Measurements from ENCODE around the gene TSPAN15.

Gene TSPAN15

GRCh38 chr10:69409176-69409495 lies 42.1 kb upstream of the TSPAN15 start:
- TF ChIP-seq LEF1 (IDR thresholded peaks at IDR 0.05; ENCODE audit: borderline replicate concordance), result no peak
- TF ChIP-seq L3MBTL2 (conservative IDR thresholded peaks at IDR 0.05), result peak; percentile 17
- no peak for TF ChIP-seq ZNF384 (IDR thresholded peaks at IDR 0.05)
- no peak for TF ChIP-seq FOXA1 (IDR thresholded peaks at IDR 0.05)
- CTCF ChIA-PET, result interaction anchor here (1.0 to 3.0 kb wide), 5 partner anchors 11 to 228 kb away, joined by 3 to 13 read pairs (median 6); no protein-coding TSS in a partner anchor
- no peak for DNase-seq (ENCODE audit: extremely low spot score)
- POLR2A ChIA-PET, result interaction anchor here (1.4 kb wide), 1 partner anchor 94 kb away, joined by 4 read pairs; no protein-coding TSS in a partner anchor

DNA sequence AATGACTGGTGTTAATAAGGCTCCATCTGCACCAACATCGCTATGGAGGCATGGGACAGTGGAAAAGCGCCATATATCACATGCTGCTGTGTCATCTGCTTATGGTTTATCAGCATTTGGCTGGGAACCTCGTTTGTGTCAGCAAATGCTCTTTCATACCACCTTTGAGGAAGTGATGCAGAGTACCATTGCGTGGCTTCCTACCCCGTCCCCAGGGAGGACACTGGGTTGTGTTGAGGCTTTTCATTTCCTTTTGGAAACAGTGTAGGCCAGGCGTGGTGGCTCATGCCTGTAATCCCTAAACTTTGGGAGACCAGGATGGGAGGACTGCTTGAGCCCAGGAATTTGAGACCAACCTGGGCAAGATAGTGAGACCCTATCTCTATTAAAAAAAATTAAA lies 41.3 kb upstream of the TSPAN15 start:
- TF ChIP-seq SUZ12 (IDR thresholded peaks at IDR 0.05) (no peak), PKNOX1 (IDR thresholded peaks at IDR 0.05) (no peak)
- no peak for DNase-seq (ENCODE audit: extremely low spot score)
- POLR2A ChIA-PET, result no interaction called here
- CTCF ChIA-PET, result interaction anchor here (0.6 to 1.5 kb wide), 2 partner anchors 164 to 171 kb away, joined by 3 read pairs; no protein-coding TSS in a partner anchor

DNA sequence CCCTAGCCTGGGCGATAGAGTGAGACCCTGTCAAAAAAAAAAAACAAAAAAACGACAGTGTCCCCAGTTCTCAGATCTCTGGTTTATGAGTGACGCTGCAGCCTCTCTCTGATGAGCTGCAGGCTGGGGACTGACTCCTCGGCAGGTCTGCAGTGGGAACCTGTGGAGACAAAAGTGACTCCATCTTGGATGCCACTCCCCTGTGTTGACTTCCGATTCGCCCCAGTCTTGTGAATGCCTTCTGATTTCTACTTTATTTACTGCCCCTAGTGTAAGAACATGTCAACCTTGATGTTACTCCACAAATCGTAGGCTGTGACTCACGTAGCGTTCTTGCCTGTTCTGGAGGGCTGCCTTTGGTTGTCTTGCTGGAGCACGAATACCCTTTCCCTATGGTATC lies 40.8 kb upstream of the TSPAN15 start:
- POLR2A ChIA-PET, result no interaction called here
- CTCF ChIA-PET, result interaction anchor here (0.6 to 1.5 kb wide), 2 partner anchors 164 to 172 kb away, joined by 3 read pairs; no protein-coding TSS in a partner anchor
- TF ChIP-seq ELF4 (IDR thresholded peaks at IDR 0.05) (no peak), TARDBP (IDR thresholded peaks at IDR 0.05) (no peak), PKNOX1 (IDR thresholded peaks at IDR 0.05) (no peak), HDGF (IDR thresholded peaks at IDR 0.05; ENCODE audit: borderline replicate concordance) (no peak), SP1 (IDR thresholded peaks at IDR 0.05) (no peak), SUZ12 (IDR thresholded peaks at IDR 0.05) (no peak), FOXA1 (IDR thresholded peaks at IDR 0.05) (no peak), CTBP1 (IDR thresholded peaks at IDR 0.05; ENCODE audit: borderline replicate concordance) (no peak), LEF1 (IDR thresholded peaks at IDR 0.05; ENCODE audit: borderline replicate concordance) (no peak), BHLHE40 (IDR thresholded peaks at IDR 0.05; ENCODE audit: borderline replicate concordance) (no peak), NFRKB (IDR thresholded peaks at IDR 0.05) (no peak), FOXM1 (IDR thresholded peaks at IDR 0.05; ENCODE audit: borderline replicate concordance) (no peak), ZNF384 (IDR thresholded peaks at IDR 0.05) (no peak), FOXK2 (IDR thresholded peaks at IDR 0.05) (no peak)
- DNase-seq (ENCODE audit: extremely low spot score), result no peak

- DNase-seq (ENCODE audit: extremely low spot score), result no peak
- TF ChIP-seq PKNOX1 (IDR thresholded peaks at IDR 0.05) (no peak), L3MBTL2 (conservative IDR thresholded peaks at IDR 0.05) (no peak), CTBP1 (IDR thresholded peaks at IDR 0.05; ENCODE audit: borderline replicate concordance) (no peak), HDGF (IDR thresholded peaks at IDR 0.05; ENCODE audit: borderline replicate concordance) (no peak), NFRKB (IDR thresholded peaks at IDR 0.05) (no peak), SUZ12 (IDR thresholded peaks at IDR 0.05) (no peak), FOXA1 (IDR thresholded peaks at IDR 0.05) (no peak)
- POLR2A ChIA-PET, result no interaction called here
- CTCF ChIA-PET, result interaction anchor here (1.3 kb wide), 1 partner anchor 104 kb away, joined by 4 read pairs; no protein-coding TSS in a partner anchor
These were observed 39.8 kb upstream of the TSPAN15 start for GRCh38 chr10:69411476-69411875.

- ChIA-PET POLR2A (no interaction called here), CTCF (interaction anchor here (1.2 to 1.3 kb wide), 2 partner anchors 103 to 196 kb away, joined by 3 to 4 read pairs; no protein-coding TSS in a partner anchor)
- no peak for DNase-seq (ENCODE audit: extremely low spot score)
- TF ChIP-seq SP1 (IDR thresholded peaks at IDR 0.05), result no peak
These were observed 39.0 kb upstream of the TSPAN15 start for GRCh38 chr10:69412232-69412790.

DNA sequence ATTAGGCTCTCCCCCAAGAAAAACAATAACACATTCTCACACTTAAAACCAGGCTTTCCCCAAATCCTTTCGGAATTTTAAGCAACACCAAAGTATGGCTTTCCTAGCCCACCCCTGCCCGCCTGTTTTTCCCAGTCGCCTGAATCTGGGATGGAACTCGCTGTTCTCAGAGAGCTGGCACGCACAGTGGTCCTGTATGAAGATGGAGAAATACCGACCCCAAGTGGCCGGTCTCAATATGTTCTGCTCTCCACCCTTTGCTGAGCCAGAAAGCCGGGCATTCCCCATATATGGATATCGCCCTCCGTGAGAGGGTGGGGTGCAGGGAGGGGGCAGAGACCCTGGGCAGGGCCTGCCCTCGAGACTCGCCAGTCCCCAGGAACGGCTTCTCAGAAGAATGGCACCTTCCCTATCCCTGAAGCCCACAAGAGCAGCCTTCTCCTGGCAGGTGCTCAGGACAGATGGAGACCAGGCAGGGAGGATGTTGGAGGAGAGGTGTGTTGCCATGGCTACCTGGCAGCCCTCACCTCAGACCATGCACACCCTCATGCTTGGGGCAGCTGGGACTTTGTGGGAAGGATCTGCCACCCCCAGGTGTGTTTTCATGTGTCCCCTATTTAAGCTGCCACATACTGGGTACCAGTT lies 37.9 kb upstream of the TSPAN15 start:
- ChIA-PET POLR2A (no interaction called here), CTCF (interaction anchor here (1.2 kb wide), 1 partner anchor 197 kb away, joined by 3 read pairs; no protein-coding TSS in a partner anchor)
- peak; percentile 69 for DNase-seq (ENCODE audit: extremely low spot score)
- TF ChIP-seq SUZ12 (IDR thresholded peaks at IDR 0.05), result no peak
- TF ChIP-seq ARNT (IDR thresholded peaks at IDR 0.05), result peak; percentile 40; the same call in 1 of the 2 replicates

- ChIA-PET CTCF (no interaction called here), POLR2A (no interaction called here)
- no peak for TF ChIP-seq CTBP1 (IDR thresholded peaks at IDR 0.05; ENCODE audit: borderline replicate concordance)
- TF ChIP-seq SP1 (IDR thresholded peaks at IDR 0.05), result no peak
- TF ChIP-seq HDGF (IDR thresholded peaks at IDR 0.05; ENCODE audit: borderline replicate concordance), result no peak
- TF ChIP-seq ARNT (IDR thresholded peaks at IDR 0.05), result no peak
- no peak for TF ChIP-seq LEF1 (IDR thresholded peaks at IDR 0.05; ENCODE audit: borderline replicate concordance)
- DNase-seq (ENCODE audit: extremely low spot score), result no peak
These were observed 36.9 kb upstream of the TSPAN15 start for GRCh38 chr10:69414036-69415018.

All from HEK293T (cell line).